HG02798 (cell line): ENCODE data around the gene S100B.

Experiments used
- ATAC-seq: cut with Tn5 transposase; IDR thresholded peaks from one replicate; pipeline ENCODE4 v1.9.1; 2021; ENCODE audit warnings: mild to moderate bottlenecking; ENCODE audit not compliant: unreplicated experiment, poor library complexity

Gene S100B

DNA sequence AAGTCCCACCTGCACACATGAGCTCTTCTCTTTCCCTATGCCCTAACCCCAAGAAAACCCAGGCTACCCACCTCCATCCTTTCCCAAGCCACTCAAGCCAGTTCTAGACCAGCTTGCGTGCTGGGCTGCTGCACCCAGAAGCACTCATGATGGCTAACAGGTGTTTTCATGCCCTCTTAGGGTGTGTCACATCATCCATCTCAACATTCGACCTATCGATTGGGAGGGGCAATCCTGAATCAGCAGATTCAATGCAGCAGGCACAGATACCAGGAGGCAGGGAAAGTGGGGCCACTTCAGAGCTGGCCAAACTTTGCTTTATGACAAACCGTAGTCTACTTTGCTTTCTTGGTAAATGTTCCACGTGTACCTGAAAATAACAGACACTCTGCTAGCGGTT lies 24.0 kb upstream of the S100B start:
- no peak for ATAC-seq

DNA sequence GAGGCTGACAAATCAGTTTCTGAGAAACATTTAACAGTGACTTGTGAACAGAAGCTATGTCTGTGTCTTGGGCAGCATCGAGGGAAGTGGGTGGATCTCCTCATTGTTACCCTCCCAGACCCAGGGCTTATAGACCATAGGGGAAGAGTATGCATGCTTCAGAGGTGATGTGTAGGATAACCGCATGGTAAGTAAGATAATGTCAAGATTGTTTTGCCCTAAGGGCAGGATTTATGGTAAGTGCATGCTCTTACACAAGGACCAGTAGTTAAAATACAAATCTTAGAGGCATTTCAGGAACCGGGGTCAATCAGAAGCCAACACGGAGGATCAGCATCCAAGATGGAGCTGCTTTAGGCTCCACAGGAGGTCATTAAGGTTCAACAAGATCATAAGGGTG lies 22.8 kb upstream of the S100B start:
- ATAC-seq = no peak

DNA sequence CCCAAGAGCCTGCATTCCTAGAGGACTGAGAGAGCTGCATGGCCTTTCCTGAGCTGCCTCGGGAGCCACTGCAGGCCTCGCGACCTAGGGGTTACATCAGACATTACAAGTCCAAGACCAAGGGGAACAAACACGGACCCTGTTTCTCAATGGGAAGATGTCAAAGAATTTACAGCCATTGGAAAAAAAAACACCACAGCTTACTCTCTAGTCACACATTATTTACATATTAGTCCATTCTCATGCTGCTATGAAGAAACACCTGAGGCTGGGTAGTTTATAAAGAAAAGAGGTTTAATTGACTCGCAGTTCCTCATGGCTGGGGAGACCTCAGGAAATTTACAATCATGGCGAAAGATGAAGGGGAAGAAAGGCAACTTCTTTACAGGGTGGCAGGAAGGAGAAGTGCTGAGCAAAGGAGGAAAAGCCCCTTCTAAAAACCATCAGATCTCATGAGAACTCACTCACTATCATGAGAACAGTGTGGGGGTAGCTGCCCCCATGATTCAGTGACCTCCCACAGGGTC lies 22.2 kb upstream of the S100B start:
- no peak for ATAC-seq

DNA sequence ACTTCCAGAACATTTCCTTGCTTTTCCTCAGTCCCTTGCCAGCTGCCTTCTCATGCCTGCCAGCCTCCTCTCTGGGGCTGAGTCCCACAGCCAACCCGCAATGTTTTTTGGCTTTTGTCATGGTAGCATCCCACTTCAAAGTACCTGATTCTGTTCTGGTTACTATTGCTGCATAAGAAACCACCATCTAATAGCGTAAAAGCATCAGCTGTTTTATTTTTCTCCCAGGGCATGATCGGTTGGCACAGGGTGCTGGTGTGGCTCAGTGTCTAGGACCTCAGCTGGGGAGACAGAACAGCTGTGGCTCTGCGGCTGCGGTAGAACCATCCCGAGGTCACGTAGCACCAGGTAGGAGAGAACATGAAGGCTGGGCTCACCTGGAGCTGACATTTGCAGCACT lies 21.7 kb upstream of the S100B start:
- no peak for ATAC-seq

DNA sequence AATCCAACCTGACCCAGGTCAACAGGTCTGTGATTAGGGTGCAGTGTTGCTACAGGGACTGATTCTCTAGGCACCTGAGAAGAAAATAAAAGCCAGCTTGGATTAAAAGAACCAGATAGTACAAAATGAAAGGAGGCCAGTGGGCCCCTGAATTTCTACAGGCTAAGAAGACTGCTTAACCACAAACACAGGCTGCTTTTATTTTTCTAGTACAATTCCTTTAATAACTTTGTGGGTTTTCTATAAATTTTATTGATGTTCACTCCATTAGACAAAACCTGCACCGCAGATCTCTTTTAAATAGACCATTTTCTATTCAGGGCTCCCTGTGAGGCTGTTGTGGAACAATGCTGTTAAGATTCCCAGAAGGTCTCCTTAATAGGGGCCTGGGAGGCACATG lies 20.9 kb upstream of the S100B start:
- ATAC-seq = no peak

DNA sequence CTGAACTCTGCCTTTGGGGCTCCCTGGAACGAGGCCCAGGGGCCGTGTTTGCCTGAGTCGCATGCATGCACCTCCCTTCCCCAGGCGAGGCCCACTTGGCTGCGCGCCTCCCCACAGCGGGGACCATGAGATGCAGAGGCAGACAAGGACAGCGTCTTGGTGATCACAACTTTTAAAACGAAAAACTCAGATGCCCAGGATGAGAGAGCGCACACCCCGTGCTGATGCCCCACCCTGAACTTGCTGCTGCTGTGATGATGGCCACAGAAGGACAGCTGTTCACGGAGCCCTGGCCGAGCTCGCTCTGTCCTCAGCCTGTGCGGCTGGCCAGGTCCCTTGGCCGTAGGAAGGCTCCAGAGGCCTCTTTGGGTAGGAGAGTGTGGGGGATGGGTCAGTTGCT lies 19.2 kb upstream of the S100B start:
- no peak for ATAC-seq

DNA sequence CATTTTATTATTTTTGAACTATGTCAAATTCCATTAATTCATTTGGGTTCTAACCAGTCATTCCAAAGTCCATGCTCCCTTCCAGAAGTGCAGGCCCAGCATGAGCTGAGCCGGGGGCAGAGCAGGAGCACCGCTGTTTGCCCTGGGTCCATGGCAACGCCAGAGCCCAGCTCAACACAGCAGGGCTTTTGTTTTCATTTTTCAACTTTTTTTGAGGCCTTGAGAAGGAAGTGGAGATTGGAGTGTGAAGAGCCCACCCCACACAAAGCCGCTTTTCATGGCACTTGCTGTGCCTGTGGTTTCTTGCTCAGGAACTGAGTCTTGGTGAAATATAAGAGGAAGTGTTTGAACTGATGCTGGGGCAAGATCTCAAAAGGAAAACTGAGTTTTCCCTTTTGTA lies 17.3 kb upstream of the S100B start:
- ATAC-seq = no peak

DNA sequence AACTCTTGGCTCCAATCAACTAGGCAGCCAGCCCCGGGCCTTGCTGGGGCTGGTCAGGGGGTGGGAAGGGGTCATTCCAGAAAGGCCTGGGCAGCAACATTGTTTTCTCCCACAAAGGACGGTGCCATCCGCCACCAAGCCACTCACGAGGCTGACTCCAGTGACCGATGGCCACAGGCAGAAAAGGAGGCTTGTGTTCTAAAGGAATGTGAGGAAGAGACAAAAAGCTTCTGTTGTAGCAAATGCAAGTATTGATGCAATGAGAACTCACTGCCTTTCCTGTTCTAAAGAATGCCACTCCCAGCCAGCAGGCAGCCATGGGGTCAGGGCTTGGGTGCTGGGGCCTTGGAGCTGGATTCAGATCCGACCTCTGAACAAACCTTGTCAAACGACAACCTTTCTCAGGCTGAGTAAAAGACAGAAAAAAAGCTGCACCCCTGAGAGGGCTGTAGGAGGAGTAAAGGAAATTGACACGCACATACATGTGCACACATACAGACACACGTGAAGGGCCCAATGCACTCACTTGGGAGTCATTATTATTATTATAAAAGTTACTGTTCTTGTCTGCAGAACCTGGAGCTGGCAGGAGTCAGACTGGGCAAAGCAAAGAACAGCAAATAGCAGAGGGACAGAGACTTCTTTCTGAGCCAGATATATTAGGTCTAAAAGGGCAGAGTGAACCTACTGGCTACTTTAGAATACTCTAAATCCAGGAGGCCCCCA lies 16.7 kb upstream of the S100B start:
- no peak for ATAC-seq

DNA sequence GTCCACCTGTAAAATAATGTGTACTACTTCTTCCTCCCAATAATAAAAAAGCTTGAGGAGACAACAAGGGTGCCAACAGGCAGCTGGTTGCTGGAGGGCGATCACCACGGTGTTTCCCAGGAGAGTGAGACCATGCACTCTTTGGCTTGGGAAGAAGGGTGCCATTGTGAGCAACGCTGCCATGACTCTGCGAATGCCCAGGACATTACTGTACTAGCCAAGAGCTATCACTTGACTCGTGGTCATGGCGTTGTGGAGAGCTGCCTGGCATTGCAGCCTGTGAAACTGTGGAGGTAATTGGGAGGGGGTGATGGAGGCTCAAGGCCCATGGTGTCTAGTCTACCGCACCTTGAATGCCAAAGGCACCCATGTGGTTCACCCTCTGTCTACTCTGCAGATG lies 16.0 kb upstream of the S100B start:
- ATAC-seq = no peak

DNA sequence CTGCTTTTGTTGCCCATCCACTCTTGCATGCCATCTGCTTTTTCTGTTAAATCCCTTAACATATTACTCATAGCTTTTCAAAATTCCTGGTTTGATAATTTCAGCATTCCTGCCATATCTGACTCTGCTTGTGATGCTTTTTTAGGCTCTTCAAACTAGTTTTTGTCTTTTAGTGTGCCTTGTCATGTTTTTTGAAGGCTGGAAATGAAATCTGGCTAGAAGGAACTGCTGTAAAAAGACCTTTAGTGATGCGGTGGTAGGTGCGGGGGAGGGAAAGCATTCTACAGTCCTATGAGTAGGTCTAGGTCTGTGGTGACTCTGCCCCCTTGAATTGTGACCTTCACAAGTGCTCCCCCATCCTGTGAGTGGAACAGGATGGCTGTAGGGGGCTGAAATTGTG lies 15.0 kb upstream of the S100B start:
- no peak for ATAC-seq

DNA sequence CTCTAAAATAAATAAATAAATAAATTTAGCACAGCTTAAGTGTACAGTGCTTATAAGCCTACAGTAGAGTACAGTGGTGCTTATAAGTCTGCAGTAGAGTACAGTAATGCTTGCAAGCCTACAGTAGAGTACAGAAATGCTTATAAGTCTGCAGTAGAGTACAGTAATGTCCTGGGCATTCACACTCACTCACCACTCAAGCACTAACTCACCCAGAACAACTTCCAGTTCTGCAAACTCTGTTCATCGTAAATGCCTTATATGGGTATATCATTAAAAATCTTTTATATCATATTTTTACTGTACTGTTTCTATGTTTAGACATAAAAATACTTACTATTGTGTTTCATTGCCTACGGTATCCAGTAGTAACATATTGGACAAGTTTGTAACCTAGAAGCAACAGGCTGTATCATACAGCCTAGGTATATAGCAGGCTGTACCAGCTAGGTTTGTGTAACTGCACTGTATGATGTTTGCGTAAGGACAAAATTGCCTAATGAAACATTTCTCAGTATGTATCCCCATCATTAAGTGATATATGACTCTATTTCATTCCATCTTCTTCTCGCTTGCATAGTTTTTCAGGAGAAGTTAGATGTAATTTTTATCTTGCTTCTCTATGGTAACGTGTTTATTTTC lies 14.0 kb upstream of the S100B start:
- no peak for ATAC-seq

DNA sequence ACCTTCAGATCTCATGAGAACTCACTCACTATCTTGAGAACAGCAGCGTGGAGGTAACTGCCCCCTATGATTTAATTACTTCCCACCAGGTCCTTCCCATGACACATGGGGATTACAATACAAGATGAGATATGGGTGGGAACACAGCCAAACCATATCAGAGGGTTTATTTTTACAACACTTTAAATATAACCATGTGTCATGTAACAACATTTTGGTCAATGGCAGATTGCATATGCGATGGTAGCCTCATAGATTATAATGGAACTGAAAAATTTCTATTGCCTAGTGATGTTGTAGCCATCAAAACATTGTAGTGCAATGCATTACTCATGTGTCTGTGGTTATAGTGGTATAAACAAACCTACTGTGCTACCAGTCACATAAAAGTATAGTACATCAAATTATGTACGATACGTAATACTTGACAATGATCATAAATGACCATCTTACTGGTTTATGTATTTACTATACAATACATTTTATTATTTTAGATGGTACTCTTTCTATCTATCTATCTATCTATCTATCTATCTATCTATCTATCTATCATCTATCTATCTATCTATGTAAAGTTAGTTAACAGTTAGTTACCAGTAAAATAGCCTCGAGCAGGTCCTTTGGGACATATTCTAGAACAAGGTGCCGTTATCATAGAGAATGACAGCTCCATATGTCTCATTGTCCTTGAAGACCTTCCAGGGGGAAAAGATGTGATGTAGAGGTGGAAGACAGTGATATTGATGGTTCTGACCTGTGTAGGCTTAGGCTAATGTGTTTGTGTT lies 12.6 kb upstream of the S100B start:
- no peak for ATAC-seq

DNA sequence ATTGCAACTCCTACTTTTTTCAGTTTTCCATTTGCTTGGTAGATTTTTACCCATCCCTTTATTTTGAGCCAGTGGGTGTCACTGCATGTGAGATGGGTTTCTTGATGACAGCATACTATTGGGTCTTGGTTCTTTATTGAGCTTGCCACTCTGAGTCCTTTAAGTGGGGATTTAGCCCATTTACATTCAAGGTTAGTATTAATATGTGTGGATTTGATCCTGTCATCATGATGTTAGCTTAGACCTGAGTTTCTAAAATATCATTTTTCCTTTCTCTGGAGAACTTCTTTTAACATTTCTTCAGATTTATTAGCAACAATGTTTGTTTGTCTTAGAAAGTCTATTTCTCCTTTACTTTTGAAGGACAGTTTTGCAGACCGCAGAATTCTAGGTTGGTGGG lies 11.8 kb upstream of the S100B start:
- ATAC-seq = no peak

DNA sequence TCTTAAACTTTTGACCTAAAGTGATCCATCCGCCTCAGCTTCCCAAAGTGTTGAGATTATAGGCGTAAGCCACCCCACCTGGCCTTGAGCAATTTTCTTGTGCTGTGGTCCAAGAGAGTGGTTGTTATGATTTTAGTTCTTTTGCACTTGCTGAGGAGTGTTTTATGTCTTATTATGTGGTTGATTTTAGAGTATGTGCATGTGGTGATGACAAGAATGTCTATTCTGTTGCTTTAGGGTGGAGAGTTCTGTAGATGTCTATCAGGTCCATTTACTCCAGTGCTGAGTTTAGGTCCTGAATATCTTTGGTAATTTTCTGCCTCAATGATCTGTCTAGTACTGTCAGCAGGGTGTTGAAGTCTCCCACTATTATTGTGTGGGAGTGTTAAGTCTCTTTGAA lies 11.2 kb upstream of the S100B start:
- ATAC-seq = no peak

DNA sequence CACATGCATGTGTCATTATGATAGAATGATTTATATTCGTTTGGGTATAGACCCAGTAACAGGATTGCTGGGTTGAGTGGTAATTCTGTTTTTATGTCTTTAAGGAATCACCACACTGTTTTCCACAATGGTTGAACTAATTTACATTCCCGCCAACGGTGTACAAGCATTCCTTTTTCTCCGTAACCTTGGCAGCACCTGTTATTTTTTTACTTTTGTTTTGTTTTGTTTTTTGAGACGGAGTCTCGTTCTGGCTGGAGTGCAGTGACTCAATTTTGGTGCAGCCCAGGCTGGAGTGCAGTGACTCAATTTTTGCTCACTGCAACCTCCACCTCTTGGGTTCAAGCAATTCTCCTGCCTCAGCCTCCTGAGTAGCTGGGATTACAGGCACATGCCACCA lies 8.5 kb upstream of the S100B start:
- no peak for ATAC-seq

DNA sequence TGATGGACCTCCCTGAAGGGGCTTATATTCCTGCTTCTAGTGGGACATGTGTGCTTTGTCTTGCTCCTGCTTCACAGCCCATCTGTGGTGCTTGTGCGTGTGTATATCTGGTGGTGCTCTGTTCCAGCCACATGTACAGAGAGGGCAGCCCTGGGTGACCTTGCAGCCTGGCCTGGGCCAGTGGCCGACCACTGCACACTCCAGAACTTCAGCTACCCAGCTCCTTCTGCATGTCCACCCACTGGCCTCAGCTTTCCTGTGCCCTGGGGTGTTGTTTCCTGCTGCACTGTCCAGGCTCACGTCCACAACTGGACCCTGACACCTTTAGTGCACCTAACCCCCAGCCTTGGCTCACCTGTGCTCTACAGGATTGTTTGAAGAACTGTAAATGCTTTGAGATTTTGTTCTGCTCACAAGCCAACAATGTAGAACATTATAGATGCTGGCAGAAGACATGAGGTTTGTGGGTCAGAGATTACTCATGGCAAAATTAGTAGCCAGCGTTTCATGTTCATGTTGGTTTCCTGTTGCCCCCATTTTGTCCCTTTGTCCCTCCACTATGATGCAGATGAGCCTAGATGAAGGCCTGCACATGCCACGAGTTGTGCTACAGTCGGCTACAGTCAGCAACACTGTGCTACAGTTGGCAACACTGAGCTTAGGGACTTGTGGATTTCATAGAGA lies 5.3 kb upstream of the S100B start:
- no peak for ATAC-seq

DNA sequence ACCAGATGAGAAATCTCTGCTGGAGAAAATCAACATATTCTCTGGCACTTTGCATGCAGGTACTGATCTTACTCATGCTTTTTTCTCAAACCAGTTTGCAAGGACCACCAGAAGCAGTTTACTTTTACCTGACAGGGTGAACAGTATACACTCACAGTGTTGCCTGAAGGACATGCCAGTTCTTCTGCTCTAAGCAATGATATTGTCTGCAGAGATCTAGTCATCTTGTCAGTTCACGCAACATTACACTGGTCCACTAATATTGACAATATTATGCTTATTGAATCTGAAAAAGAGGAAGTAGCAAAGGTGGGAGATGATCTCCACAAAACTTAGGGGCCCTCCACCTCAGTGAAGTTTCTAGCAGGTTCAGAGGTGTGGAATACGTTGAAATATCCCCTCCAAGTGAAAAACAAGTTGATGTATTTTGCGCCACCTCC lies 3.8 kb upstream of the S100B start:
- ATAC-seq = peak; percentile 38

DNA sequence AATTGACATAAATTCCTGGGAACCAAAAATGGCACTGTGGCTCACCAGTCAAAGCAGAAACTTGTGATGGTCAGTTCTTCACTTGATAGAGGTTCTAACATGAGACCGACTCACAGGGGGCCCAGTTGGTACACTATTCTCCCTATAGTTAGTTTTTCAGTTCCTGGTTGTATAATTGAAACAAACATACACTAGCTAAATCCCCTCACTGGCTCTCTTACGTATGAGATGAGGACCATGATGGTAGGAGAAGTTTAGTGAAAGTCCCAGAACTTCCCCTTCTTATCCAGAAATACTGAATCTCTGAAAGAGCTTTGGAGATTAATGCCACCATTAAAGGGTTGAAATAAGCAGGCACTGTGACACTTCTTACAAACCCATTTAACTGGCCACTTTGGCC lies 2.8 kb upstream of the S100B start:
- ATAC-seq = no peak

DNA sequence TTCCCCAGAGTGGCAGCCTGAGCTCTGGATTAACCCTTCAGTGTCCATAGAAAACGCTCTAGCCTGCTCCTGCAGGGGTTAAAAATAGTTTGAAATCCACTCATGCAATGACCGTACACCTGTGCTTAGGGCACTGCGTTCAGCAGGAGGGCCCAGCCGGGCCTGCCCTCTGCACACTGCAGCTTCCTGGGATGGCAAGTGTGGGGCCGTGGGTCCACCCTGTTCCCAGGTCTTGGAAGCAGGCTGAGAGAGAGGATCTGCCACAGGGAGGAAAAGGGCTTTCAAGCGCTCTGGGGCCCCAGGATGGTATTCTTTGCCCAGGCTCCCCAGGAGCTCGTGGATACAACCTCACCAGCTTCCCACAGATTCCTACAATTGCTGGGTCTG lies 1.5 kb upstream of the S100B start:
- no peak for ATAC-seq

DNA sequence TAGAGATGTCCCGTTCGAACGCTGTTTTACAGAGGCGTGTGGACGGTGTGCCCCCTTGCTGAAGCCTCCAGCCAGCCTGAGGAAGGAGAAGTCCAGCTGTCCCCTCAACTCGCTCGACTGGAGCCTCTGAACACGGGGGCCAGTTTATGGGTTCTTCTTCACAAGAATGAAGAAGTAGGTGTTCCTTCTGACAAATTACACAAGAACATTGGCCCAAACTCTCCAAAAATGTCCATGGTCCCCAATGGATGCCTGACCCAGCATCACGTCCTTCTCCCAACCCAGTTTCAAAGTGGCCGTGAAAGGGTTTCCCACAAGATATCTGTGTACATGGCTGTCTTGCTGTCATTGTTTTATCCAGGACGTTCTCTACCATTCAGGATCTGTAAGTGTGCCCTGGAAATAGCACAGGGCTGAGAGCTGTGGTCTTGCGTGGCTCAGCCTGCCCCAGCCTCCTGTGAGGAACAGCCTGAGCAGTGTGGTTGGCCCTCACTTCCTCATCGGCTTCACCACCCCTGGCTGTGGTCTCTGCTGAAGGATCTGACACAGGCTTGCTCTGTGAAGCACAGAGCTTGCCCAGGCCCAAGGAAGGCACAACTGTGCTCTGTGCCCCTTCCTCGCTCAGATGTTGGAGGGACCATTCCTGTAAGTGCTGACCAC lies 1.0 kb upstream of the S100B start:
- no peak for ATAC-seq
